IPS-20b (cell line): ENCODE data around the gene SELENOI.

Source experiments
- H3K27ac ChIP-seq: one replicate; pipeline ENCODE4 v1.5.1; 2013; ENCODE audit warnings: low read length
- H3K27me3 ChIP-seq: 2 replicates; pipeline ENCODE4 v1.6.1; 2013; ENCODE audit warnings: mild to moderate bottlenecking, low read length, inconsistent platforms; ENCODE audit not compliant: insufficient read depth
- H3K36me3 ChIP-seq: 2 replicates; pipeline ENCODE4 v1.6.1; 2013; ENCODE audit warnings: low read depth, mild to moderate bottlenecking, inconsistent platforms, low read length, moderate library complexity; ENCODE audit not compliant: insufficient read depth
- H3K4me1 ChIP-seq: 2 replicates; pipeline ENCODE4 v1.6.1; 2013; ENCODE audit warnings: mild to moderate bottlenecking, control low read depth, inconsistent platforms, low read length, moderate library complexity; ENCODE audit not compliant: insufficient read depth
- H3K4me3 ChIP-seq: 2 replicates; pipeline ENCODE4 v1.5.1; 2013; ENCODE audit warnings: mild to moderate bottlenecking, low read length, inconsistent platforms
- H3K9ac ChIP-seq: 2 replicates; pipeline ENCODE4 v1.6.1; 2013; ENCODE audit warnings: low read depth, mild to moderate bottlenecking, inconsistent platforms, low read length, moderate library complexity
- H3K9me3 ChIP-seq: 2 replicates; pipeline ENCODE4 v1.6.1; 2013; ENCODE audit warnings: mild to moderate bottlenecking, low read depth, low read length, inconsistent platforms; ENCODE audit not compliant: insufficient read depth

SELENOI gene

DNA sequence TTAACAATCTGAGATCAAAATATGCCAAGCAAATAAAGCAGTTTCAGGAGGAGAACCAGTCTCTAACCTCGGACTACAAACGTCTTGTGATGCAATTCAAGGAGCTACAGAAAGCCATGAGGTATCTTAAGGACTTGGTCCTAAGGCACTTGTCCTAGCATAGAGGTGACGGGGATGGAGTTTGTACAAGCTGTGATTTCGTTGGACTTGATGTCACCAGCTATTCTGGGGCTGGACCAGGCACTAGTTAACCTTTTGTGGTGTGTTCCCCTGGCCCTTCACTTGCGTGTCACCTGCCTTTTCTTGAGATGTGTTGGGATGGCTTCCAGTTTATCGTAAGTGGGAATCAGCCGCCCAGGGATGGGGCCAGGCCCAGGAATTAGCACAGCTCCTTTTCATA is 98.3 kb downstream of the SELENOI start:
- H3K27ac ChIP-seq = no peak overlapping the region
- no peaks in the 10 kb centered on the region for H3K36me3 ChIP-seq
- H3K4me1 ChIP-seq = no peaks in the 10 kb centered on the region
- no peaks in the 10 kb centered on the region for H3K9me3 ChIP-seq
- no peaks in the 10 kb centered on the region for H3K27me3 ChIP-seq
- H3K9ac ChIP-seq = no peak overlapping the region
- H3K4me3 ChIP-seq = no peak overlapping the region
